Trophoblast cell (in vitro differentiated cells and primary cell): ENCODE data around the gene RPL11.

Source experiments
- DNase-seq, 2 donors: peaks; one replicate each; pipeline ENCODE4 v3.0.0-alpha.2; 2016
- H2AFZ ChIP-seq: 2 replicates; pipeline ENCODE4 v1.6.1; 2013; ENCODE audit warnings: low read length, moderate library complexity, mild to moderate bottlenecking; ENCODE audit not compliant: insufficient read depth, poor library complexity
- H2AK5ac ChIP-seq: 2 replicates; pipeline ENCODE4 v1.6.1; 2013; ENCODE audit warnings: mild to moderate bottlenecking, low read length
- H2BK120ac ChIP-seq: 2 replicates; pipeline ENCODE4 v1.6.1; 2013; ENCODE audit warnings: low read length, mild to moderate bottlenecking, moderate library complexity; ENCODE audit not compliant: insufficient read depth, poor library complexity
- H2BK12ac ChIP-seq: 2 replicates; pipeline ENCODE4 v1.6.1; 2013; ENCODE audit warnings: mild to moderate bottlenecking, low read length, moderate library complexity
- H2BK5ac ChIP-seq: 2 replicates; pipeline ENCODE4 v1.6.1; 2013; ENCODE audit warnings: low read length, low read depth, moderate library complexity, mild to moderate bottlenecking; ENCODE audit not compliant: poor library complexity
- H3K14ac ChIP-seq: 2 replicates; pipeline ENCODE4 v1.6.1; 2013; ENCODE audit warnings: mild to moderate bottlenecking, low read length
- H3K18ac ChIP-seq: 2 replicates; pipeline ENCODE4 v1.6.1; 2013; ENCODE audit warnings: mild to moderate bottlenecking, low read length
- H3K23ac ChIP-seq: 2 replicates; pipeline ENCODE4 v1.6.1; 2013; ENCODE audit warnings: low read length
- H3K27ac ChIP-seq: 2 replicates; pipeline ENCODE4 v1.5.1; 2013; ENCODE audit warnings: low read depth, mild to moderate bottlenecking, inconsistent platforms, low read length, moderate library complexity
- H3K27me3 ChIP-seq: 2 replicates; pipeline ENCODE4 v1.6.1; 2013; ENCODE audit warnings: inconsistent platforms, mild to moderate bottlenecking, low read length, moderate library complexity; ENCODE audit not compliant: insufficient read depth
- H3K36me3 ChIP-seq, 2 experiments: 1 replicate in 1 of 2; 2 replicates in 1 of 2; pipeline ENCODE4 v1.6.1; 2013; ENCODE audit warnings: low read length in 2 of 2, mild to moderate bottlenecking in 2 of 2, moderate library complexity in 1 of 2; ENCODE audit not compliant: insufficient read depth in 2 of 2, control insufficient read depth in 1 of 2
- H3K4ac ChIP-seq: 2 replicates; pipeline ENCODE4 v1.6.1; 2013; ENCODE audit warnings: low read depth, mild to moderate bottlenecking, low read length, moderate library complexity
- H3K4me1 ChIP-seq, 2 experiments: 1 replicate in 1 of 2; 2 replicates in 1 of 2; pipeline ENCODE4 v1.6.1; 2013; ENCODE audit warnings: low read length in 2 of 2, mild to moderate bottlenecking in 2 of 2, moderate library complexity in 1 of 2; ENCODE audit not compliant: insufficient read depth in 2 of 2, control insufficient read depth in 1 of 2
- H3K4me2 ChIP-seq: 2 replicates; pipeline ENCODE4 v1.6.1; 2013; ENCODE audit warnings: inconsistent platforms, mild to moderate bottlenecking, low read length, moderate library complexity
- H3K4me3 ChIP-seq: 2 replicates; pipeline ENCODE4 v1.5.1; 2013; ENCODE audit warnings: mild to moderate bottlenecking, low read depth, low read length, inconsistent platforms
- H3K79me1 ChIP-seq: one replicate; pipeline ENCODE4 v1.6.1; 2013; ENCODE audit warnings: low read length
- H3K79me2 ChIP-seq: 2 replicates; pipeline ENCODE4 v1.6.1; 2013; ENCODE audit warnings: low read length, mild to moderate bottlenecking; ENCODE audit not compliant: control insufficient read depth, insufficient read depth, poor library complexity
- H3K9ac ChIP-seq: 2 replicates; pipeline ENCODE4 v1.6.1; 2013; ENCODE audit warnings: mild to moderate bottlenecking, low read length
- H3K9me3 ChIP-seq: 2 replicates; pipeline ENCODE4 v1.6.1; 2013; ENCODE audit warnings: low read depth, mild to moderate bottlenecking, control low read depth, inconsistent platforms, low read length; ENCODE audit not compliant: insufficient read depth
- H4K12ac ChIP-seq: 2 replicates; pipeline ENCODE4 v1.6.1; 2013; ENCODE audit warnings: low read depth, mild to moderate bottlenecking, low read length, moderate library complexity
- H4K8ac ChIP-seq: 2 replicates; pipeline ENCODE4 v1.6.1; 2013; ENCODE audit warnings: low read depth, mild to moderate bottlenecking, low read length, moderate library complexity
- H4K91ac ChIP-seq: one replicate; pipeline ENCODE4 v1.6.1; 2013; ENCODE audit warnings: low read depth, mild to moderate bottlenecking, low read length, moderate library complexity
- WGBS: extraction: QIAGEN DNeasy Blood & Tissue Kit; methylation state at CpG from one replicate; pipeline ENCODE4 v1.1.7; 2013; ENCODE audit warnings: missing lambda C conversion rate; ENCODE audit not compliant: insufficient read length, insufficient coverage; ENCODE audit errors: extremely low coverage; 5-methylcytosine and 5-hydroxymethylcytosine counted together

RPL11 gene

DNA sequence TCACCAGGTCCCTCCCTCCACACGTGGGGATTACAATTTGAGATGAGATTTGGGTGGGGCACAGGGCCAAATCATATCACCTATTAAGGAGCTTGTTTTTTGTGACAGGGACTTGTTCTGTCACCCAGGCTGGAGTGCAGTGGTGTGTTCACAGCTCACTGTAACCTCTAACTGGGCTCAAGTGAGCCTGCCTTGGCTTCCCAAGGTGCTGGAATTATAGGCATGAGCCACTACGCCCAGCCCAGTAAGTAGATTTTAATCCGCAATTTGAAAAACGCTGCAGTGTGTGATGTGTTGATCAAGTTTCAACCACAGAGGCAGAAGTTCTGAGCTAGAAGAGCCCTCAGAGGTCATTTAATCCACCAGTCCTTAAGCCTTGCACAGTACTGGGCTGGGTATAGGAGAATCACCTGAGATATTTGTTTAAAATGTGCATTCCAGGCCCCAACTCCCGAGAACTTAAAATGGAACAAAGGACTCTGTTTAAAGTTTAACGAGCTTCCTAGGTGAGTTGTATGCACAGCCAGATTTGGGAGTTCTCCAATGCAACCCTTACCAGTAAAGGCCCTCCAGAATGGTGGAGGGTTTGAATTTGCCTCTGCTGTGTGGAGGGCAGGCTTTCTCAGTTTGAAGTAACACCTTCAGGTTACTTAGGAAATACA lies 13.4 kb downstream of the RPL11 start:
- Histone ChIP-seq H3K4me2 (no peak overlapping the region), H3K79me2 (no peaks in the 10 kb centered on the region), H3K14ac (no peak overlapping the region), H3K4ac (no peak overlapping the region), H4K91ac (no peak overlapping the region), H3K4me3 (no peak overlapping the region), H2AFZ (no peak overlapping the region), H3K18ac (no peak overlapping the region), H2BK5ac (no peak overlapping the region), H3K9ac (no peak overlapping the region), H2BK120ac (no peak overlapping the region), H4K12ac (no peak overlapping the region), H3K9me3 (no peaks in the 10 kb centered on the region), H2BK12ac (no peak overlapping the region), H3K27ac (no peak overlapping the region), H3K23ac (no peak overlapping the region), H3K4me1 (no peaks in the 10 kb centered on the region), H4K8ac (no peak overlapping the region), H2AK5ac (no peak overlapping the region), H3K36me3 (peaks cover 24 to 35% of the 10 kb centered on the region in 2 experiments), H3K79me1 (no peaks in the 10 kb centered on the region), H3K27me3 (no peaks in the 10 kb centered on the region)
- no peak for DNase-seq
- no CpG with 5 or more reads among the region's 6 CpGs for WGBS

- Histone ChIP-seq H4K12ac (no peak overlapping the region), H3K9me3 (no peaks in the 10 kb centered on the region), H4K91ac (no peak overlapping the region), H3K79me2 (no peaks in the 10 kb centered on the region), H3K36me3 (peaks cover 10 to 12% of the 10 kb centered on the region in 2 experiments), H3K9ac (no peak overlapping the region), H3K79me1 (no peaks in the 10 kb centered on the region), H2BK5ac (no peak overlapping the region), H3K14ac (no peak overlapping the region), H3K18ac (no peak overlapping the region), H2AFZ (no peak overlapping the region), H2AK5ac (no peak overlapping the region), H3K4me3 (no peak overlapping the region), H2BK12ac (no peak overlapping the region), H3K27me3 (no peaks in the 10 kb centered on the region), H3K27ac (no peak overlapping the region), H3K4me1 (no peaks in the 10 kb centered on the region), H3K4me2 (no peak overlapping the region), H3K4ac (no peak overlapping the region), H3K23ac (peak overlapping the region; percentile 64), H4K8ac (no peak overlapping the region), H2BK120ac (no peak overlapping the region)
- DNase-seq = no peak
- no CpG with 5 or more reads among the region's 4 CpGs for WGBS
These were observed 17.6 kb downstream of the RPL11 start for GRCh38 chr1:23709229-23709628.

DNA sequence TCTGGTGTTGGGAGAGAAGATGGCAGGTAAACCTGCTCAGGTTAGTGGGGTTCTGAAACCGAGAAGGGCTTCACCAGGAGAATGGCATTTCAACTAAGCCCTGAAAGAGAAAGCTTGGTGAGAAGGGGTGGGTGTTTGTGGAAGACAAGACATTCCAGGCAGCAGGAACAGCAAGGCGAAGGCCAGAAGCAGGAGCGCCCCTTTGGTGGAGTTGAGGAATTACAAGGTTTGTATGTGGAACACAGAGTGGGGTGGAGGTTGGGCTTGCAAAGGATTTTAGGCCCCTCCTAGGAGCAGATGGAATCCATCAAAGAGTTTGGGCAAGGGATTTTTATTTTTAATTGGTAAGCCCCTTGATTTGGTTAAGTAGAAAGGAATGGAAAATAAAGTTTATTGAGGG lies 26.9 kb downstream of the RPL11 start:
- Histone ChIP-seq H3K4ac (no peak overlapping the region), H3K9me3 (no peaks in the 10 kb centered on the region), H3K14ac (no peak overlapping the region), H3K18ac (no peak overlapping the region), H4K8ac (no peak overlapping the region), H3K79me2 (no peaks in the 10 kb centered on the region), H3K4me3 (no peak overlapping the region), H4K12ac (no peak overlapping the region), H2BK120ac (no peak overlapping the region), H3K36me3 (peaks cover 0 to 3% of the 10 kb centered on the region in 2 experiments), H2AFZ (no peak overlapping the region), H4K91ac (no peak overlapping the region), H2AK5ac (no peak overlapping the region), H3K4me2 (no peak overlapping the region), H3K4me1 (no peaks in the 10 kb centered on the region), H2BK5ac (no peak overlapping the region), H3K27ac (no peak overlapping the region), H3K27me3 (no peaks in the 10 kb centered on the region), H3K9ac (no peak overlapping the region), H3K79me1 (no peaks in the 10 kb centered on the region), H2BK12ac (no peak overlapping the region), H3K23ac (no peak overlapping the region)
- peak; percentile 32 to 63 for DNase-seq
- WGBS = no CpG with 5 or more reads among the region's 3 CpGs

GRCh38 chr1:23719162-23719820 lies 27.7 kb downstream of the RPL11 start:
- Histone ChIP-seq H4K12ac (no peak overlapping the region), H3K4ac (peak overlapping the region; percentile 24), H3K4me2 (no peak overlapping the region), H3K14ac (no peak overlapping the region), H2AFZ (no peak overlapping the region), H3K23ac (no peak overlapping the region), H3K36me3 (peaks cover 0 to 3% of the 10 kb centered on the region in 2 experiments), H3K27me3 (no peaks in the 10 kb centered on the region), H3K9me3 (no peaks in the 10 kb centered on the region), H3K27ac (no peak overlapping the region), H3K79me1 (no peaks in the 10 kb centered on the region), H2AK5ac (no peak overlapping the region), H2BK120ac (no peak overlapping the region), H2BK12ac (no peak overlapping the region), H3K9ac (no peak overlapping the region), H3K4me3 (no peak overlapping the region), H3K4me1 (no peaks in the 10 kb centered on the region), H4K8ac (no peak overlapping the region), H3K18ac (peak overlapping the region; percentile 70), H2BK5ac (no peak overlapping the region), H3K79me2 (no peaks in the 10 kb centered on the region), H4K91ac (no peak overlapping the region)
- DNase-seq = no peak
- no CpG with 5 or more reads among the region's 3 CpGs for WGBS
